H9 (cell line): Measurements from ENCODE around the gene RALY. TPM values are rescaled to one million over a fixed set of nuclear protein-coding genes. Genes with fewer than 3 reads are reported as not detected.

Experiments used
- DNase-seq: peaks from one replicate; pipeline ENCODE4 v3.0.0-alpha.2; 2017
- H2AFZ ChIP-seq: one replicate; pipeline ENCODE4 v1.6.1; 2013; ENCODE audit warnings: mild to moderate bottlenecking, low read length, control low read depth, moderate library complexity
- H2AK5ac ChIP-seq: 2 replicates; pipeline ENCODE4 v1.6.1; 2013; ENCODE audit warnings: low read length, control low read depth, mixed read lengths; ENCODE audit not compliant: insufficient read length
- H2BK120ac ChIP-seq: one replicate; pipeline ENCODE4 v1.6.1; 2013; ENCODE audit warnings: low read depth, mild to moderate bottlenecking, low read length, control low read depth, inconsistent platforms; ENCODE audit not compliant: poor library complexity, severe bottlenecking
- H2BK12ac ChIP-seq: 2 replicates; pipeline ENCODE4 v1.6.1; 2013; ENCODE audit warnings: low read length, control low read depth, mixed read lengths, low read depth; ENCODE audit not compliant: insufficient read length
- H2BK15ac ChIP-seq: 2 replicates; pipeline ENCODE4 v1.6.1; 2013; ENCODE audit warnings: low read depth, low read length, control low read depth
- H2BK20ac ChIP-seq: one replicate; pipeline ENCODE4 v1.6.1; 2013; ENCODE audit warnings: low read depth, mild to moderate bottlenecking, low read length, control low read depth, inconsistent platforms; ENCODE audit not compliant: poor library complexity, severe bottlenecking
- H2BK5ac ChIP-seq: 2 replicates; pipeline ENCODE4 v1.6.1; 2013; ENCODE audit warnings: low read length, control low read depth, mixed read lengths; ENCODE audit not compliant: insufficient read length
- H3K14ac ChIP-seq: 2 replicates; pipeline ENCODE4 v1.6.1; 2013; ENCODE audit warnings: low read length, control low read depth; ENCODE audit not compliant: insufficient read depth
- H3K18ac ChIP-seq: 2 replicates; pipeline ENCODE4 v1.6.1; 2013; ENCODE audit warnings: low read depth, mild to moderate bottlenecking, mixed read lengths, low read length, control low read depth; ENCODE audit not compliant: insufficient read length
- H3K23ac ChIP-seq: 2 replicates; pipeline ENCODE4 v1.6.1; 2013; ENCODE audit warnings: low read length, control low read depth, mixed read lengths, low read depth; ENCODE audit not compliant: insufficient read length
- H3K23me2 ChIP-seq: 2 replicates; pipeline ENCODE4 v1.6.1; 2013; ENCODE audit warnings: low read depth, mild to moderate bottlenecking, mixed read lengths, low read length, control low read depth; ENCODE audit not compliant: insufficient read length, poor library complexity, severe bottlenecking
- H3K27ac ChIP-seq: 2 replicates; pipeline ENCODE4 v1.5.1; 2013; ENCODE audit warnings: low read length, control low read depth, mixed read lengths, low read depth; ENCODE audit not compliant: insufficient read length
- H3K27me3 ChIP-seq: 2 replicates; pipeline ENCODE4 v1.6.1; 2013; ENCODE audit warnings: low read length, control low read depth, inconsistent platforms; ENCODE audit not compliant: insufficient read depth
- H3K4ac ChIP-seq: 2 replicates; pipeline ENCODE4 v1.6.1; 2013; ENCODE audit warnings: low read depth, mild to moderate bottlenecking, control low read depth, inconsistent platforms, low read length, moderate library complexity
- H3K4me1 ChIP-seq: 2 replicates; pipeline ENCODE4 v1.6.1; 2013; ENCODE audit warnings: low read length, control low read depth, inconsistent platforms; ENCODE audit not compliant: insufficient read depth
- H3K4me2 ChIP-seq: 2 replicates; pipeline ENCODE4 v1.6.1; 2013; ENCODE audit warnings: low read length, control low read depth, mixed read lengths; ENCODE audit not compliant: insufficient read length, insufficient read depth
- H3K56ac ChIP-seq: 2 replicates; pipeline ENCODE4 v1.6.1; 2013; ENCODE audit warnings: low read depth, mild to moderate bottlenecking, mixed read lengths, low read length, control low read depth; ENCODE audit not compliant: insufficient read length
- H3K79me1 ChIP-seq: 2 replicates; pipeline ENCODE4 v1.6.1; 2013; ENCODE audit warnings: low read depth, mild to moderate bottlenecking, moderate library complexity, low read length, control low read depth, inconsistent platforms; ENCODE audit not compliant: insufficient read depth, poor library complexity, severe bottlenecking
- H3K79me2 ChIP-seq: 2 replicates; pipeline ENCODE4 v1.6.1; 2013; ENCODE audit warnings: low read length, control low read depth, inconsistent platforms; ENCODE audit not compliant: insufficient read depth
- H3K9ac ChIP-seq: 2 replicates; pipeline ENCODE4 v1.6.1; 2013; ENCODE audit warnings: low read length, control low read depth, mixed read lengths; ENCODE audit not compliant: insufficient read length; ENCODE audit errors: extremely low read depth
- H3K9me3 ChIP-seq: one replicate; pipeline ENCODE4 v1.6.1; 2013; ENCODE audit warnings: low read depth, low read length, inconsistent platforms; ENCODE audit not compliant: control insufficient read depth
- H3T11ph ChIP-seq: one replicate; pipeline ENCODE4 v1.6.1; 2013; ENCODE audit warnings: mild to moderate bottlenecking, low read length, control low read depth, inconsistent platforms
- H4K20me1 ChIP-seq: one replicate; pipeline ENCODE4 v1.6.1; 2013; ENCODE audit not compliant: control insufficient read depth, insufficient read length, insufficient read depth
- H4K5ac ChIP-seq: 2 replicates; pipeline ENCODE4 v1.6.1; 2013; ENCODE audit warnings: low read depth, mild to moderate bottlenecking, mixed read lengths, low read length, control low read depth; ENCODE audit not compliant: insufficient read length
- H4K8ac ChIP-seq: replicated peaks from 2 replicates; pipeline ENCODE4 v1.6.1; 2013; ENCODE audit warnings: low read length, control low read depth, mixed read lengths, low read depth; ENCODE audit not compliant: insufficient read length
- H4K91ac ChIP-seq: 2 replicates; pipeline ENCODE4 v1.6.1; 2013; ENCODE audit warnings: low read depth, mild to moderate bottlenecking, moderate library complexity, mixed read lengths, low read length, control low read depth; ENCODE audit not compliant: insufficient read length
- H3K27ac Mint-ChIP-seq, 3 experiments: 2 replicates in 2 of 3; 3 replicates in 1 of 3; pipeline ENCODE4 v1.8.0; 2020 to 2021; ENCODE audit warnings: mixed read lengths in 3 of 3, mild to moderate bottlenecking in 1 of 3, moderate library complexity in 1 of 3
- H3K27me3 Mint-ChIP-seq: 2 replicates; pipeline ENCODE4 v1.8.0; 2021; ENCODE audit warnings: low read depth, mild to moderate bottlenecking, moderate library complexity, mixed read lengths
- H3K36me3 Mint-ChIP-seq, 3 experiments: 2 replicates in 2 of 3; 3 replicates in 1 of 3; pipeline ENCODE4 v1.8.0; 2020 to 2021; ENCODE audit warnings: low read depth in 3 of 3, mixed read lengths in 3 of 3; ENCODE audit not compliant: insufficient read depth in 1 of 3
- H3K4me1 Mint-ChIP-seq, 2 experiments: 2 replicates each; pipeline ENCODE4 v1.8.0; 2020; ENCODE audit warnings: mixed read lengths in 2 of 2
- H3K4me3 Mint-ChIP-seq, 2 experiments: 2 replicates in 1 of 2; 3 replicates in 1 of 2; pipeline ENCODE4 v1.8.0; 2020 to 2021; ENCODE audit warnings: mild to moderate bottlenecking in 2 of 2, mixed read lengths in 2 of 2, moderate library complexity in 1 of 2
- H3K9me3 Mint-ChIP-seq, 2 experiments: 2 replicates in 1 of 2; 3 replicates in 1 of 2; pipeline ENCODE4 v1.8.0; 2020; ENCODE audit warnings: mild to moderate bottlenecking in 2 of 2, mixed read lengths in 2 of 2, moderate library complexity in 1 of 2
- CTCF ChIP-seq: fragments of 200-600 bp; sonication (generic); conservative IDR thresholded peaks from 3 replicates; pipeline ENCODE4 v1.8.0; 2021; ENCODE audit warnings: antibody characterized with exemption, mild to moderate bottlenecking
- total RNA-seq: library from RNA; stranded (reverse); gene quantifications from 2 replicates; pipeline ENCODE4 v1.2.1, GENCODE V29; 2021

The RALY gene
- total RNA-seq, 1 experiment from 2014 or later: 199 TPM

GRCh38 chr20:34043025-34043424 lies 49.3 kb downstream of the RALY start:
- Histone ChIP-seq H3K18ac (no peak overlapping the region), H3K4ac (no peak overlapping the region), H2AK5ac (no peak overlapping the region), H2BK5ac (no peak overlapping the region), H2AFZ (no peak overlapping the region), H3K27ac (no peak overlapping the region), H3K9ac (no peak overlapping the region), H4K20me1 (no peaks in the 10 kb centered on the region), H2BK120ac (no peak overlapping the region), H3K4me1 (peaks cover 11% of the 10 kb centered on the region), H4K5ac (no peak overlapping the region), H3T11ph (no peak overlapping the region), H2BK12ac (no peak overlapping the region), H4K8ac (no peak overlapping the region), H3K23me2 (no peaks in the 10 kb centered on the region), H3K23ac (no peak overlapping the region), H3K4me2 (no peak overlapping the region), H2BK20ac (no peak overlapping the region), H2BK15ac (no peak overlapping the region), H3K27me3 (no peaks in the 10 kb centered on the region), H3K14ac (no peak overlapping the region), H3K9me3 (no peaks in the 10 kb centered on the region), H3K79me2 (peaks cover 2% of the 10 kb centered on the region; the same call in 1 of the 2 replicates), H3K56ac (no peak overlapping the region), H3K79me1 (peaks cover 4% of the 10 kb centered on the region), H4K91ac (no peak overlapping the region)
- no peaks in the 10 kb centered on the region for H3K27me3 Mint-ChIP-seq
- no peaks in the 10 kb centered on the region for H3K9me3 Mint-ChIP-seq
- H3K27ac Mint-ChIP-seq: no peak overlapping the region
- peaks cover 34% of the 10 kb centered on the region in 2 experiments for H3K4me1 Mint-ChIP-seq
- TF ChIP-seq CTCF: no peak
- no peak for DNase-seq
- H3K36me3 Mint-ChIP-seq: peaks cover 0 to 2% (median 0%) of the 10 kb centered on the region in 3 experiments; a peak in 5 of 7 replicates
- H3K4me3 Mint-ChIP-seq: no peak overlapping the region
